GM12872 (cell line): ENCODE results near the gene ARMC2.

Experiments
- CTCF ChIP-seq: IDR thresholded peaks from 3 replicates; pipeline ENCODE4 v1.5.1; 2011; ENCODE audit warnings: low read depth, mild to moderate bottlenecking, low read length, moderate library complexity; ENCODE audit not compliant: insufficient read depth

ARMC2 gene

GRCh38 chr6:109021870-109022269 lies 173.6 kb downstream of the ARMC2 start:
- TF ChIP-seq CTCF: no peak

- TF ChIP-seq CTCF: no peak
These were observed 175.2 kb downstream of the ARMC2 start for GRCh38 chr6:109023356-109023925.
